ENCODE results near the gene ATG10.
"Not testable (repeated sequence)": the region's sequence is repeated elsewhere in the genome, so short reads cannot be mapped to it uniquely, and the experiment has no call there.

The ATG10 gene

DNA sequence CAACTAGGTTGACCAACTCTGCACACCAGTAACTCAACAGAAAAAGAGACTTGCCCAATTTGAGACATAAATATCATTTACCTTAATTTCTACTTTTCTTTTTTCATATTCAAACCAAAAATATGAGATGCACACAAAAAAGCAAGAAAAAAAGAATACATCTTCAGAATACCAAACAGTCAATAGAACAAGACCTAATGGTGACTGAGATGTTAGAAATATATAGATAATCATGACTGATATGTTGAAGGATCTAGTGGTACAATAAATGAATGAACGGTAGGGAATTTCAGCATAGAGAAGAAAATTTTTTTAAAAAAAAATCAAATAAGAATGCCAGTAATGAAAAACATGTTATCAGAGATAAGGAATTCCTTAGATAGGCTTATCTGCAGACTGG, 29.1 kb upstream of the ATG10 start:
- DNase-seq (ENCODE audit: low spot score) = no peak

DNA sequence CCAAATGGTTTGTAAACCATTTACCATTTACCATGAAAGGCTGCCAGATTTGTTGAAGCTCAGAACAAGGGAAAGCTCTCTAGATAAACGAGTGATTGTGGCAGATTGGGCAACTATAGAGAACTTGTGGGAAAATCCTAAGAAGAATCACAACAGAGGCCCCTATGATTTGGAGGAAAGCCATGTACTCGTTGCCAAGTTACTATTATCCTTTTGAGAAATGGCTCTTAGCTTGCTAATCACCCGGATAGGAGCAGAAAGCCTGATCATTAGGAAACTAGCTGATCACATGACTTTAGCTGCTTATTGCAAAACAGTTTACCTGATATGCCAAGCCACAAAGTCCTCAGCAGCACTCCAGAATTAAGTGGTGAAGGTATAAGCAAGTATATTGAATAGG, 23.5 kb upstream of the ATG10 start:
- no peak for DNase-seq (ENCODE audit: low spot score)
- H3K27ac ChIP-seq = no peak overlapping the region
- no peak overlapping the region for H3K4me3 ChIP-seq
- TF ChIP-seq, protein P1, sequence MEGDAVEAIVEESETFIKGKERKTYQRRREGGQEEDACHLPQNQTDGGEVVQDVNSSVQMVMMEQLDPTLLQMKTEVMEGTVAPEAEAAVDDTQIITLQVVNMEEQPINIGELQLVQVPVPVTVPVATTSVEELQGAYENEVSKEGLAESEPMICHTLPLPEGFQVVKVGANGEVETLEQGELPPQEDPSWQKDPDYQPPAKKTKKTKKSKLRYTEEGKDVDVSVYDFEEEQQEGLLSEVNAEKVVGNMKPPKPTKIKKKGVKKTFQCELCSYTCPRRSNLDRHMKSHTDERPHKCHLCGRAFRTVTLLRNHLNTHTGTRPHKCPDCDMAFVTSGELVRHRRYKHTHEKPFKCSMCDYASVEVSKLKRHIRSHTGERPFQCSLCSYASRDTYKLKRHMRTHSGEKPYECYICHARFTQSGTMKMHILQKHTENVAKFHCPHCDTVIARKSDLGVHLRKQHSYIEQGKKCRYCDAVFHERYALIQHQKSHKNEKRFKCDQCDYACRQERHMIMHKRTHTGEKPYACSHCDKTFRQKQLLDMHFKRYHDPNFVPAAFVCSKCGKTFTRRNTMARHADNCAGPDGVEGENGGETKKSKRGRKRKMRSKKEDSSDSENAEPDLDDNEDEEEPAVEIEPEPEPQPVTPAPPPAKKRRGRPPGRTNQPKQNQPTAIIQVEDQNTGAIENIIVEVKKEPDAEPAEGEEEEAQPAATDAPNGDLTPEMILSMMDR (IDR thresholded peaks at IDR 0.05) = no peak

More for the DNA sequence above, 29.1 kb upstream of the ATG10 start:
- Histone ChIP-seq H3K27ac (no peak overlapping the region), H3K4me3 (no peak overlapping the region)
- TF ChIP-seq, protein P1 (IDR thresholded peaks at IDR 0.05) = no peak

DNA sequence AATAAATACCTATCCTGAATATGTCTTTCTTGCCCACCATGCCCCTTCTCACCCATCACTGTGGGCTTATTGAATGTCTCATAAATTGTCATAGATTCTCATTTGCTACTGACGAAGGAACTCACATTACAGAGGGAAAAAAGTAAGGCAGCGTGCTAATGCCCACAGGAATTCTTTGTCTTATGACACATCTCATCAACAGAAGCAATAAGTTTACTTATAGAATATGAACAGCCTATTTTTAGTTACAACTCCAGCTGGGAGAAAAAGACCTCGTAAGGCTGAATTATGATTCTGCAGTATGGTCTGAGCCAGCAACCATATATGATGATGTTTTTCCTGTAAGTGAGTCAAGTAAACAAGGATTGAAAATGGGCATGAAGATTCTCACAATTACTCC, 22.4 kb upstream of the ATG10 start:
- H3K4me3 ChIP-seq = no peak overlapping the region
- DNase-seq (ENCODE audit: low spot score) = no peak
- TF ChIP-seq, protein P1 (IDR thresholded peaks at IDR 0.05) = no peak
- H3K27ac ChIP-seq = no peak overlapping the region

DNA sequence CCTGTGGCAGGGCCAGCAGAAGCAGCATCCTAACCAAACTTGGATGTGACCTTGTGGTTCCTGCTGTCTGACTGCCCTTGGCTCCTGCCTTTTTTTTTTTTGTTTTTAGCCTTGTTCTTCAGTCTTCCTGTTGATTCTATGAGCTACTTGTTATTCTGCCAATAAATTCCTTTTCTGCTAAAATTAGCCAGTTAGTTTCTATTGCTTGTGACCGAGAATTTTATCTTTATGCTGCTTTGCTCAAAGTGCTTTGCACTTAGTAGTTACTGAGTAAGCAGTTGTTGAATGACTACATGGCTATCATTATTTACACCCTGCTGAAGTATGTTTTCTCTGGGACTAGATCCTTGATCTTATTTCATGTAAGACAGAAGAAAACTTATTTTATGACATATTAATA, 20.8 kb upstream of the ATG10 start:
- H3K27ac ChIP-seq = peak overlapping the region; percentile 4 to 76
- TF ChIP-seq, protein P1 (IDR thresholded peaks at IDR 0.05) = no peak
- H3K4me3 ChIP-seq = no peak overlapping the region
- no peak for DNase-seq (ENCODE audit: low spot score)

DNA sequence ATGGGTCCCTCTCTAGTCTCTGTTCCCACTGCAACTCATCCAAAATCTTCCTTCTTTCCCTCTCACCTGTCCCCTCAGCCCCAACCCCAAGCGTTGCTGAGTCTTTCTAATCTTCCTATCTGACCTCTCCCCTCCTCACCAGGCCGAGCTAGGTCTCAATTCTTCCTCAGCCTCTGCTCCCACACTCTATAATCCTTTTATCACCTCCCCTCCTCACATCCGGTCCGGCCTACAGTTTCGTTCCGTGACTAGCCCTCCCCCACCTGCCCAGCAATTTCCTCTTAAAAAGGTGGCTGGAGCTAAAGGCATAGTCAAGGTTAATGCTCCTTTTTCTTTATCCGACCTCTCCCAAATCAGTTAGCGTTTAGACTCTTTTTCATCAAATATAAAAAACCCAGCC, 17.0 kb upstream of the ATG10 start:
- not testable (repeated sequence) for H3K4me3 ChIP-seq; H3K27ac ChIP-seq; DNase-seq (ENCODE audit: low spot score)

DNA sequence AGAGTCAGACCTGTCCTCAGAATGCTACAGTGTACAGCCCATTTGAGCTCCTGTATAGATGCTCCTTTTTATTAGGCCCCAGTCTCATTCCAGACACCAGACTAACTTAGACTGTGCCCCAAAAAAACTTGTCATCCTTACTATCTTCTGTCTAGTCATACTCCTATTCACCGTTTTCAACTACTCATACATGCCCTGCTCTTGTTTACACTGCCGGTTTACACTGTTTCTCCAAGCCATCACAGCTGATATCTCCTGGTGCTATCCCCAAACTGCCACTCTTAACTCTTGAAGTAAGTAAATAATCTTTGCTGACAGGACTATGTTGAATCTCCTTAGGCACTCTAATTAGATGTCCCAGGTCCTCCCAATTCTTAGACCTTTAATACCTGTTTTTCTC, 13.7 kb upstream of the ATG10 start:
- H3K4me3 ChIP-seq; DNase-seq (ENCODE audit: low spot score); H3K27ac ChIP-seq: not testable (repeated sequence)

DNA sequence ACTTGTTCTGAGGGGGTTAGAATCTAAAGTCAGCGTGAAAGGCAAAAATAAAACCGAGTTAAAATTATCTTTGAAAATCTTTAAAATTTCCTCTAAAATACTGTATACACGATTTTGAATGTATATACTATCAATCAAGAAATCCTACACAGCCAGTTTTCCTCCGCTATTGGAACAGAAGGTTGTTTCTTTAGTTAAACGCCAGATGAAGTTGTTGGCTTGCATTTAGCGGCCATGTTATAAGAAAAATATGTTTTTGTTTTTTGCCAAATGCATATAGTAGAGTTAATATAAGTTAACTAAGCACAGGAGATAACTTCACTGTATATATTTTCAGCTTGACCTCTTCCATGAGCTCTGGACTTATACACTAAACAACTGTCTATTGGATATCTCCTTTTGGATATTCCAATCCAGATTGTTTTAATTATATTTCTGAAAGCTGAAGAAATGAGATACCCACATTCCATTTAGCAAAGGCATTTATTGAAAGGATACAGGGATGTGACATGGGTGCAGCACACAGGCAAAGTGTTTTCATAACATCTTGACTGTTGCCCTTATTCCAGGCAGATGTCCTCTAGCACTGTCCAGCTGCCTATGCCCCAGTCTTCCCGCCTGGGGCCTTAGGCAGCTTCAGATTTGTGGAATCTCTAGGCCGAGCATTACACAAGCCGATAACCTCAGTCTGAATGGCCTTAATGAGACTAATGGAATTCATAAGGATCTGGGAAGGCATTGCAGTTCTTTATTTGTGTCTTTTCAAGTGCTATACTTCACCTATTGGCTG, 10.0 kb upstream of the ATG10 start:
- no peak overlapping the region for H3K27ac ChIP-seq
- H3K4me3 ChIP-seq = no peak overlapping the region
- TF ChIP-seq, protein P1 (IDR thresholded peaks at IDR 0.05) = no peak
- DNase-seq (ENCODE audit: low spot score) = no peak

DNA sequence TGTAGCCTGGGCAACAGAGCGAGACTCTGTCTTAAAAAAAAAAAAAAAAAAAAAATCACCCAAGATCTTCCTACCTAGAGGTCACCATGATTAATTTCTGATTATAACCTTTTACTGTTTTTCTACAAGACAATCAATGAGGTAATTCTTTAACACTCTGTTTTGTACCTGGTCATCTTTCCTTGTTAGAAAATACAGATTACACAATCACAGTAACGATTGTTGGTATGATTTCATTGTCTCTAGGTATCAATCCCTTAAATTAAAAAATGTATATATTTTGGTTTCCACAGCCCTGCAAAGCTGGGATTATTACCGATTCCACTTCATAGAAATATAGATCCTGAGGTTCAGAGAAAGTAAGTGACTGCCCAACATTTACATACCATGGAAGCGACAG, 8.3 kb upstream of the ATG10 start:
- no peak overlapping the region for H3K4me3 ChIP-seq
- TF ChIP-seq, protein P1 (IDR thresholded peaks at IDR 0.05) = no peak
- no peak overlapping the region for H3K27ac ChIP-seq
- DNase-seq (ENCODE audit: low spot score) = no peak

Measured in coronary artery (tissue), 2 donors.